OCI-LY7 (cell line): ENCODE data around the gene VWA8. TPM values are rescaled to one million over a fixed set of nuclear protein-coding genes. Genes with fewer than 3 reads are reported as not detected.

Experiments used
- BruUV-seq: library from RNA; stranded (reverse); fragments of 400-500 nt; replicated peaks from 2 replicates; lab custom pipeline; 2021; lab: Mats Ljungman, UMichigan
- CTCF ChIA-PET: fragments of 300-600 bp; sonication (Branson Sonifier 250); formaldehyde crosslinking; loops from one replicate; lab custom pipeline; 2022; ENCODE audit warnings: antibody characterized with exemption; ENCODE audit not compliant: unreplicated experiment; lab: Charles Lee
- POLR2A ChIA-PET: fragments of 300-600 bp; sonication (Branson Sonifier 250); formaldehyde crosslinking; loops from one replicate; lab custom pipeline; 2022; ENCODE audit warnings: antibody characterized with exemption; lab: Charles Lee
- DNase-seq: peaks from one replicate; pipeline ENCODE4 v3.0.0-alpha.2; 2015; ENCODE audit warnings: low spot score
- H2AFZ ChIP-seq: fragments of 200-600 bp; sonication (generic), shearing (Covaris generic); 2 replicates; pipeline ENCODE4 v1.6.1; 2014; ENCODE audit warnings: mild to moderate bottlenecking, antibody characterized with exemption, low read length, moderate library complexity
- H3K27ac ChIP-seq: fragments of 200-600 bp; sonication (generic); 2 replicates; pipeline ENCODE4 v1.5.1; 2014; ENCODE audit warnings: mixed run types, low read depth, mild to moderate bottlenecking, moderate library complexity, low read length, inconsistent platforms; ENCODE audit not compliant: poor library complexity, severe bottlenecking
- H3K36me3 ChIP-seq: fragments of 200-600 bp; sonication (generic); 2 replicates; pipeline ENCODE4 v1.6.1; 2014; ENCODE audit warnings: mild to moderate bottlenecking, antibody characterized with exemption, low read length, moderate library complexity, mixed read lengths; ENCODE audit not compliant: insufficient read depth
- H3K4me1 ChIP-seq: fragments of 200-600 bp; sonication (generic); 2 replicates; pipeline ENCODE4 v1.5.1; 2014; ENCODE audit warnings: mild to moderate bottlenecking, low read length; ENCODE audit not compliant: insufficient read depth, poor library complexity, severe bottlenecking
- H3K4me2 ChIP-seq: fragments of 200-600 bp; sonication (generic); 2 replicates; pipeline ENCODE4 v1.6.1; 2014; ENCODE audit warnings: mild to moderate bottlenecking, low read length
- H3K4me3 ChIP-seq: fragments of 200-600 bp; sonication (generic); 2 replicates; pipeline ENCODE4 v1.5.1; 2014; ENCODE audit warnings: mild to moderate bottlenecking, low read depth, low read length; ENCODE audit not compliant: poor library complexity, severe bottlenecking
- H3K79me2 ChIP-seq: fragments of 200-600 bp; sonication (generic); 2 replicates; pipeline ENCODE4 v1.6.1; 2016; ENCODE audit warnings: low read depth, mild to moderate bottlenecking, low read length, moderate library complexity, mixed read lengths; ENCODE audit not compliant: insufficient read depth
- H3K9me2 ChIP-seq: fragments of 200-600 bp; sonication (generic); 2 replicates; pipeline ENCODE4 v1.6.1; 2016; ENCODE audit warnings: mild to moderate bottlenecking, low read length, mixed read lengths; ENCODE audit not compliant: insufficient read depth
- H3K9me3 ChIP-seq: fragments of 200-600 bp; sonication (generic); 2 replicates; pipeline ENCODE4 v1.6.1; 2014; ENCODE audit warnings: mild to moderate bottlenecking, mixed run types, low read length, mixed read lengths
- H4K20me1 ChIP-seq: fragments of 200-600 bp; sonication (generic); 2 replicates; pipeline ENCODE4 v1.6.1; 2014; ENCODE audit warnings: mild to moderate bottlenecking, antibody characterized with exemption, low read length, moderate library complexity, mixed read lengths; ENCODE audit not compliant: insufficient read depth
- CTCF ChIP-seq: fragments of 200-600 bp; sonication (generic); conservative IDR thresholded peaks from 2 replicates; pipeline ENCODE4 v1.5.1; 2014; ENCODE audit warnings: mild to moderate bottlenecking, antibody characterized with exemption, low read length, moderate library complexity, mixed read lengths
- EZH2phosphoT487 ChIP-seq: fragments of 200-600 bp; sonication (generic); IDR thresholded peaks from 2 replicates; pipeline ENCODE4 v1.6.1; 2018; ENCODE audit warnings: low read depth, borderline replicate concordance, mild to moderate bottlenecking, mixed run types, antibody characterized with exemption, low read length, moderate library complexity, mixed read lengths
- intact Hi-C: fragments of 100-400 bp; cut with micrococcal nuclease; formaldehyde crosslinking; loops from one replicate; pipeline ENCODE4 v1.10.0; 2022; ENCODE audit not compliant: unreplicated experiment
- total RNA-seq, 2 experiments: library from RNA; depleted of rRNA in 1 of 2; stranded (reverse); fragments of >200 nt in 1 of 2; shearing (Covaris generic) in 1 of 2; gene quantifications; 2 replicates each; pipeline ENCODE4 v1.2.3, GENCODE V29; 2014 to 2022

Gene VWA8
- total RNA-seq, 2 experiments from 2014 or later: 26.4 to 31.5 TPM

GRCh38 chr13:41561170-41561569, 399.7 kb downstream of the VWA8 start:
- no TSS peak for BruUV-seq
- no peak overlapping the region for H3K4me3 ChIP-seq
- no peaks in the 10 kb centered on the region for H3K36me3 ChIP-seq
- no peak overlapping the region for H3K4me2 ChIP-seq
- H3K9me2 ChIP-seq: no peaks in the 10 kb centered on the region
- TF ChIP-seq CTCF: no peak
- TF ChIP-seq EZH2phosphoT487: no peak
- H3K9me3 ChIP-seq: no peaks in the 10 kb centered on the region
- H3K4me1 ChIP-seq: peaks cover 7% of the 10 kb centered on the region
- no peak for DNase-seq
- ChIA-PET CTCF (interaction anchor here (1.0 kb wide), 1 partner anchor 26 kb away, joined by 3 read pairs; no protein-coding TSS in a partner anchor), POLR2A (interaction anchor here (0.6 to 2.0 kb wide), 10 partner anchors 9 to 242 kb away, joined by 3 to 8 read pairs (median 3); no protein-coding TSS in a partner anchor)
- no peak overlapping the region for H3K27ac ChIP-seq
- no peak overlapping the region for H2AFZ ChIP-seq
- no peaks in the 10 kb centered on the region for H4K20me1 ChIP-seq
- H3K79me2 ChIP-seq: no peaks in the 10 kb centered on the region
- intact Hi-C loops: no loop called here

GRCh38 chr13:41558781-41559560, 401.9 kb downstream of the VWA8 start:
- intact Hi-C loops: no loop called here
- POLR2A ChIA-PET: interaction anchor here (0.6 to 1.5 kb wide), 4 partner anchors 11 to 99 kb away, joined by 3 to 7 read pairs (median 4); no protein-coding TSS in a partner anchor
- DNase-seq: no peak

More at GRCh38 chr13:41558781-41559560, 401.9 kb downstream of the VWA8 start:
- H2AFZ ChIP-seq: no peak overlapping the region
- no peak overlapping the region for H3K4me2 ChIP-seq
- H3K4me1 ChIP-seq: peaks cover 24% of the 10 kb centered on the region
- TF ChIP-seq CTCF: no peak
- TF ChIP-seq EZH2phosphoT487: no peak
- no peak overlapping the region for H3K4me3 ChIP-seq
- H4K20me1 ChIP-seq: no peaks in the 10 kb centered on the region
- H3K27ac ChIP-seq: no peak overlapping the region
- no peaks in the 10 kb centered on the region for H3K9me3 ChIP-seq
- BruUV-seq: no TSS peak
- H3K9me2 ChIP-seq: no peaks in the 10 kb centered on the region
- H3K36me3 ChIP-seq: no peaks in the 10 kb centered on the region
- CTCF ChIA-PET: no interaction called here
- no peaks in the 10 kb centered on the region for H3K79me2 ChIP-seq
